PFSK-1 (cell line): ENCODE data around the gene RPS6KL1.

Experiments used
- FOXP2 ChIP-seq: optimal IDR thresholded peaks from 2 replicates; pipeline ENCODE3; 2011; ENCODE audit warnings: borderline replicate concordance, control low read depth, inconsistent platforms; ENCODE audit not compliant: insufficient read depth; ENCODE audit errors: extremely low read length, extremely low read depth
- POLR2AphosphoS5 ChIP-seq: IDR thresholded peaks from 2 replicates; pipeline ENCODE4 v1.6.1; 2012; ENCODE audit warnings: low read depth, mild to moderate bottlenecking, control low read depth, low read length, moderate library complexity
- SIN3A ChIP-seq: IDR thresholded peaks from 2 replicates; pipeline ENCODE4 v1.6.1; 2012; ENCODE audit warnings: mild to moderate bottlenecking, low read length, moderate library complexity, borderline replicate concordance; ENCODE audit not compliant: insufficient read depth
- TAF1 ChIP-seq: IDR thresholded peaks from 2 replicates; pipeline ENCODE4 v1.6.1; 2012; ENCODE audit warnings: low read length, control low read depth, borderline replicate concordance; ENCODE audit not compliant: insufficient read depth
- TF ChIP-seq, protein P1 (sequence below), 2 experiments: IDR thresholded peaks; 2 replicates each; pipeline versions ENCODE4 v1.6.1 to v1.8.0; 2011 to 2012; ENCODE audit warnings: low read depth in 2 of 2, low read length in 2 of 2, control low read depth in 1 of 2, inconsistent platforms in 1 of 2, mild to moderate bottlenecking in 1 of 2, moderate library complexity in 1 of 2; ENCODE audit not compliant: insufficient read depth in 1 of 2

The RPS6KL1 gene

DNA sequence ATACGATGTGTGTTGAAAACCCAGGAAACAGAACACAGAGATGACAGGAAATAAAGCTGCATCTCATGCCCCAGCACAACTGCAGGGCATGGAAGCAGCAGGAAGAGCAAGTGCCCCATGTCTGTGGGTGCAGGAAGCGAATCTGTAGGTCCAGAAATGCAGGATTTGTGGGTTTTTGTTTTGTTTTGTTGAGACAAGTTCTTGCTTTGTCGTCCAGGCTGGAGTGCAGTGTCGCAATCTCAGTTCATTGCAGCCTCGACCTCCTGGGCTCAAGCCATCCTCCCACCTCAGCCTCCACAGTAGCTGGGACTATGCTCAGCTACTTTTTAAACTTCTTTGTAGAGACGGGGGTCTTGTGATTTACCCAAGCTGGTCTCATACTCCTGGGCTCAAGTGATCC lies 6.2 kb upstream of the RPS6KL1 start:
- TF ChIP-seq POLR2AphosphoS5 (no peak), TAF1 (no peak), SIN3A (no peak), FOXP2 (no peak)
- TF ChIP-seq, protein P1, sequence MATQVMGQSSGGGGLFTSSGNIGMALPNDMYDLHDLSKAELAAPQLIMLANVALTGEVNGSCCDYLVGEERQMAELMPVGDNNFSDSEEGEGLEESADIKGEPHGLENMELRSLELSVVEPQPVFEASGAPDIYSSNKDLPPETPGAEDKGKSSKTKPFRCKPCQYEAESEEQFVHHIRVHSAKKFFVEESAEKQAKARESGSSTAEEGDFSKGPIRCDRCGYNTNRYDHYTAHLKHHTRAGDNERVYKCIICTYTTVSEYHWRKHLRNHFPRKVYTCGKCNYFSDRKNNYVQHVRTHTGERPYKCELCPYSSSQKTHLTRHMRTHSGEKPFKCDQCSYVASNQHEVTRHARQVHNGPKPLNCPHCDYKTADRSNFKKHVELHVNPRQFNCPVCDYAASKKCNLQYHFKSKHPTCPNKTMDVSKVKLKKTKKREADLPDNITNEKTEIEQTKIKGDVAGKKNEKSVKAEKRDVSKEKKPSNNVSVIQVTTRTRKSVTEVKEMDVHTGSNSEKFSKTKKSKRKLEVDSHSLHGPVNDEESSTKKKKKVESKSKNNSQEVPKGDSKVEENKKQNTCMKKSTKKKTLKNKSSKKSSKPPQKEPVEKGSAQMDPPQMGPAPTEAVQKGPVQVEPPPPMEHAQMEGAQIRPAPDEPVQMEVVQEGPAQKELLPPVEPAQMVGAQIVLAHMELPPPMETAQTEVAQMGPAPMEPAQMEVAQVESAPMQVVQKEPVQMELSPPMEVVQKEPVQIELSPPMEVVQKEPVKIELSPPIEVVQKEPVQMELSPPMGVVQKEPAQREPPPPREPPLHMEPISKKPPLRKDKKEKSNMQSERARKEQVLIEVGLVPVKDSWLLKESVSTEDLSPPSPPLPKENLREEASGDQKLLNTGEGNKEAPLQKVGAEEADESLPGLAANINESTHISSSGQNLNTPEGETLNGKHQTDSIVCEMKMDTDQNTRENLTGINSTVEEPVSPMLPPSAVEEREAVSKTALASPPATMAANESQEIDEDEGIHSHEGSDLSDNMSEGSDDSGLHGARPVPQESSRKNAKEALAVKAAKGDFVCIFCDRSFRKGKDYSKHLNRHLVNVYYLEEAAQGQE (IDR thresholded peaks at IDR 0.05; ENCODE audit: insufficient read depth in 1 of 2, low read depth in 2 of 2, low read length in 2 of 2), result no peak

DNA sequence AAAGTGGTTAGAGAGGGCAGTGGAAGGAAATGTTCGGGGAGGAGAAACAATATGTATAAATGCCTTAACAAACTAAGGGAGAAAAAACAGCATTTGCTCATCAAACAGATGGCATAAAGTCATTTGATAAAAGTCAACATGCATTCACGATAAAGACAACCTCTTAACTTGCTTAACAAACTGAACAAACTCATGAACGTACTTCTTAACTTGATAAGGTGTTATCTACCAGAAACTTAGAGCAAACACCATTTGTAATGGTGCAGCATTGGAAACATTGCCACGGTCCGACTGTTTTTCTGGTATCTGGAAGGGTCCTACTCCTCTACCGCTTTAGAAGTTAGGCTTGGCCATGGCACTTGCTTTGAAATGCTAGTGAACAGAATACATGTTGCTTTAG lies 4.2 kb upstream of the RPS6KL1 start:
- TF ChIP-seq POLR2AphosphoS5, result no peak
- TF ChIP-seq, protein P1 (IDR thresholded peaks at IDR 0.05; ENCODE audit: insufficient read depth in 1 of 2, low read depth in 2 of 2, low read length in 2 of 2), result no peak
- TF ChIP-seq SIN3A, result no peak
- no peak for TF ChIP-seq TAF1
- TF ChIP-seq FOXP2, result no peak

- TF ChIP-seq SIN3A, result no peak
- no peak for TF ChIP-seq POLR2AphosphoS5
Measured at GRCh38 chr14:74924061-74924460, 1.0 kb upstream of the RPS6KL1 start.

- TF ChIP-seq POLR2AphosphoS5 (no peak), FOXP2 (no peak), TAF1 (no peak), SIN3A (no peak)
- TF ChIP-seq, protein P1 (IDR thresholded peaks at IDR 0.05; ENCODE audit: insufficient read depth in 1 of 2, low read depth in 2 of 2, low read length in 2 of 2), result no peak
Measured at GRCh38 chr14:74921987-74922751, 891 bp downstream of the RPS6KL1 start.

DNA sequence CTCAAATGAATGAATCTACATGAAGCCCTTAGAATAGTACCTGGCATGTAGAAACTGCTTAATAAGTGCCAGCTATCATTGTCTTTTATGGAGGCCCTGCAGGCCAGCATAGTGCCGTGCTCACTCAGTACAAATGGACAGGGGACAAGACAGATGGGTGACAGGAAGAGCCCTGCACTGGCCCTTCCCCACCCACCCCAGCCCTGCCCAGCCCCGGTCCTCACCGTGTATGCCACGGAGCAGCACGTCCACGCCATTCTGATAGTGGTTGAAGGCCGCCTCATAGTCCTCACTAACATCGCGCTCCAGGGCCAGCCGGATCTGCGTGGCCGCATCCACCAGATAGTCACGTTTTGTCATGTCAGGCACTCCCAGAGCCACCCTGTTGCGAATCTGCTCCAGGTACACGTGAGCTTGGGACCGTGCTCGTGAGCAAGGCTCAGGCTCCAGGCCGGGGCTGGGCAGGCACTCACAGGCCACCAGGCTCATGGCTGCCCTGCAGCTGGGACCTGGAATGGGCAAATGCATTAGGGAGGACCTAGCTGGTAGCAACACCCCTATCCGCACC lies 1.9 kb downstream of the RPS6KL1 start:
- TF ChIP-seq POLR2AphosphoS5 (no peak), FOXP2 (no peak), SIN3A (no peak), TAF1 (no peak)
- TF ChIP-seq, protein P1 (IDR thresholded peaks at IDR 0.05; ENCODE audit: insufficient read depth in 1 of 2, low read depth in 2 of 2, low read length in 2 of 2), result no peak
